NCI-H1092 (cell line): ENCODE measurements around the gene NCR2.
A peak's percentile ranks its signal among the peaks of the same experiment; 100 is the strongest.

ENCODE experiments used
- DNase-seq: peaks from one replicate; lab custom pipeline; 2025; lab: John Stamatoyannopoulos, UW

NCR2 gene

DNA sequence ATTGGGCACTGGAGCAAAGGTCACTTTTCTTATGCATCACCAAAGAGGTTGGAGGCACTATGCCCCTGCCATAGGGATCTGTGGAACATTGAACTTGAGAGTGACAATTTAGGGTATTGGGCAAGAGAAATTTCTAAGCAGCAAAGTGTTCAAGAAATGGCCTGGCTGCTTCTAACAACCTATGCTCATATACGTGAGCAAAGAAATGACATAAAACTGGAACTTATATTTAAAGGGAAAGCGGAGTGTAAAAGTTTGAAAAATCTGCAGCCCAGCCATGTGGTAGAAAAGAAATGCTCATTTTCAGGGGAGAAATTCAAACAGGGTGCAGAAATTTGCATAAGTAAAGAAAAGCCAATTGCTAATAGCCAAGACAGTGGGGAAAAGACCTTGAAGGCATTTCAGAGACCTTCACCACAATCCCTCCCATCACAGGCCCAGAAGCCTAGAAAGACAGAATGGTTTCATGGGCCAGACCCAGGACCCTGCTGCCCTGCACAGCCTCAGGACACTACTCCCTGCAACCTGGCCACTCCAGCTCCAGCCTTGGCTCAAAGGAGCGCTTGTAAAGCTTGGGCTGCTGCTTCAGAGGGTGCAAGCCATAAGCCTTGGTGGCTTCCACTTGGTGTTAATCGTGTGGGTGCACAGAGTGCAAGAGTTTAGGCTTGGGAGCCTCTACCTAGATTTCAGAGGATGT lies 24.4 kb downstream of the NCR2 start:
- DNase-seq, result no peak

DNA sequence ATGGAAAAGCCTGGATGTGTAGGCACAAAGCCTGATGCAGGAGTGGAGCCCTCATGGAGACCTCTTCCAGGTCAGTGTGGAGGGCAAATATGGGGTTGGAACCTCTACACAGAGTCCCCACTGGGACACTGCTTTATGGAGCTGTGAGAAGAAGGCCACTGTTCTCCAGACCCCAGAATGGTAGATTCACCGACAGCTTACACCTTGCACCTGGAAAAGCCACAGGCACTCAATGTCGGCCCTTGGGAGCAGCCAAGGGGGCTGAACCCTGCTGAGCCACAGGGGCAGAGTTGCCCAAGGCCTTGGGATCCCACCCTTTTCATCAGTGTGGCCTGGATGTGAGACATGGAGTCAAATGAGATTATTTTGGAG lies 24.9 kb downstream of the NCR2 start:
- DNase-seq, result no peak

DNA sequence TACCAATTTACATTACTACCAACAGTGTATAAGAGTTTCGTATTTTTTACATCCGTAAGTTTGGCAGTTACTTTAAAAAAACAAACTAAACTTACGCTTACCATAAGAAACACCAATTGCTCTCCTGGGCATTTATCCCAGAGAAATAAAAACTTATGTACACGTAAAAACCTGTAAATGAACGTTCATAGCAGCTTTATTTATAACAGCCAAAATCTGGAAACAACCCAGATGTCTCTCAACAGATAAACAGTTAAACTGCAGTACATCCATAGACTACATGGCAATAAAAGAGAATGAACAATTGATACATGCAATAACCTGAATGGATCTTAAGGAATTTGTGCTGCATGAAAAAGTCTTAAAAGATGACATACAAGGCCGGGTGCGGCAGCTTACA lies 30.7 kb downstream of the NCR2 start:
- DNase-seq, result no peak

GRCh38 chr6:41367061-41367460 lies 31.7 kb downstream of the NCR2 start:
- no peak for DNase-seq

DNA sequence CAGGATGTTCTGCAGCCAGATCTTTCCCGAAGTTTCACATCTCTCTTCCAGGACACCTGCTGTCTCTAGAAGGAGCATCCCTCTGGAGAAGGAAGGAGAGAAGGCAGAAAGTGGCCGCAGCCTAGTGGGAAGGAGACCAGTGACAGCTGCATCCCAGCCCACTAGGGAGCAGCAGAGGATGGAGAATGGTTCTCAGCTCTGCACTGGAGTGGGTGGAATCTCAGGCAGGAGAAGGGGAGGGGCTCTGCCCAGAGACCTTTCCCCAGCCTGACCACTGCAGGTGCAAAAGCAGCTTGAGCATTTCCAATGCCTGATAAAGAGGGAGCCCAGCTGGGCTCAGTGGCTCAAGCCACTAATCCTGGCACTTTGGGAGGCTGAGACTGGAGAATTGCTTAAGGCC lies 32.3 kb downstream of the NCR2 start:
- peak; percentile 69 for DNase-seq

- DNase-seq, result no peak
These were observed 35.2 kb downstream of the NCR2 start for GRCh38 chr6:41370488-41371111.

DNA sequence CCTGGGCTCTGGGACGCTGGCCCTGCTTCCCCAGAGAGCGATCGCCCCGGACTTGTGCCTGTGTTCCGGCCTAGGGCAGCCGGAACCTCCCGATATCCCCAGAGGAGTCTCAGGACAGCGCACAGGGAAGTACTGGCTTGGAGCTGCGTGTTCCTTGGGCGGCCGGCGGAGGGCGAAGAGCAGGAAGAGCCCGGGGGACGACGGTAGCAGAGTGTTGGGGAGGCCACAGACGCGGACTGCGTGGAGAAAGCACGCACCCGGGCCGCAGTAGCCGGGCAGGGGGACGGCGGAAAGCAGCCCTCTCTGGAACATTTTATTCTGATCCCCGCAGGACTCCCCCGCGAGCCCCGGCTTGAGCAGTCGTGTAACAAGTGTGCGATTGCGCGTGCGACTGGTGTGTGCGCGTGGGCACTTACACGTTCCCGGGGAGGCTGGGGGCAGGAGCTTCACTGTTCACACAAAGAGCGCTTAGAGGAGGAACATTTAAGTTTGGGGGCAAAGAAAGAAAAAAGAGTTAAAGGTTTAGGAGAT lies 36.1 kb downstream of the NCR2 start:
- no peak for DNase-seq

DNA sequence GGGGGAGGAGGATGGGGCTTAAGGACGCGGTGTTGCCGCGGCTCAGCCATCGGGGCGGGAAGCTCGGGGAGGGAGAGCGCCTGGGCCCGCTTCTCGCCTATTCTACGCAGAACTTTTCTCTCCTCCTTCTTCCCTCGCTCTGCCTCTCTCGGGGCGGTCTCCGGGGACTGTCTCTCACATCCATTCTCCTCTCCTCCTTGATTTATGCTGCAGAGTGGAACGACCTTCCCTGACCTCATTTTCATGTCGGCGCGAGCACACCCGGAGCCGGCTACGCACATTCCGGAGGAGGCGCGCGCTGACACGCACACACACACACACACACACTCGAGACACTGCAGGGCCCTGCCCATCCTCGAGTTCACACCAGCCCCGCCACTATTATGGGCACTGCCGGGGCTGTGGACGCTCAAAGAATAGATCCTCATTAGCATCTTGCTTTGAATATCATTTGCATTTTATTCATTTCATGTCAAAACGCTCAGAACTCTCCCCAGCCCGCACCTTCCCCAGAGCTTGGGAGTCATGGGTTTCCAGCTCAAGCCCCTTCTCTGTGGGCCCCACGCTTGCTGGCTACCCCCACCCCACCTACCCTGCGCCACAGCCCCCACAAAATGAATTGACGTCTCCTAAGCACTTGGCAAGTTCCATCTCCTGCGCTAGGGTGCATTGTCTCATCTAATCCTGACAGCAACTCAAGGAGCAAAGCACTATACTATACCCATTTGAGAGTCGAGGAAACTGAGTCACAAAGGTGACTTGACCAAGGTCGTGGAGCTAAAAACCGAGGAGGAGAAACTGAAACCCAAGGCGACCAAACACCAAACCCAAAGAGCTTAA lies 36.8 kb downstream of the NCR2 start:
- no peak for DNase-seq

- no peak for DNase-seq
These were observed 37.6 kb downstream of the NCR2 start for GRCh38 chr6:41372832-41373626.

GRCh38 chr6:41373627-41373918 lies 38.2 kb downstream of the NCR2 start:
- DNase-seq, result no peak

- DNase-seq, result no peak
These were observed 38.7 kb downstream of the NCR2 start for GRCh38 chr6:41373919-41374617.

GRCh38 chr6:41374618-41375590 lies 39.5 kb downstream of the NCR2 start:
- no peak for DNase-seq

- no peak for DNase-seq
These were observed 40.3 kb downstream of the NCR2 start for GRCh38 chr6:41375598-41376151.

DNA sequence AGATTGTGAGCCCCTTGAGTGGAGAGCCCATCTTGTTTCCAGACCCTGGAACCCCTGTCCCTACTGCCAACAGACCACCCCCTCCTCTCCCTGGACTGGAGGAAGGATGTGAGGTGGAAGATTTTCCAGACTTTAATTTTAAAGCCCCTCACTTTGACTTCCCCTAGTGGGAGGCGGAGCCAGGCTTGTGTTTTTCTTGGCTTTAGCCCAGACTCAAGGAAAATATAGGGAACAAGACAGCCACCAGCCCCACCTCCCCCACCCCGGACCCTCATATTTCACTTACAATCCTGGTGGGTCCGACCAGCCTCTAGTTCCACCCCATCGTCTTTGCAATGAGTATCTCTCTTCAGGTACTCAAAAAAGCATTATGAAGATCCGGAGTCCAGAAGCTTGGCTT lies 40.8 kb downstream of the NCR2 start:
- DNase-seq, result no peak

- DNase-seq, result no peak
These were observed 41.7 kb downstream of the NCR2 start for GRCh38 chr6:41377071-41377470.

GRCh38 chr6:41379306-41379705 lies 43.9 kb downstream of the NCR2 start:
- DNase-seq, result no peak

DNA sequence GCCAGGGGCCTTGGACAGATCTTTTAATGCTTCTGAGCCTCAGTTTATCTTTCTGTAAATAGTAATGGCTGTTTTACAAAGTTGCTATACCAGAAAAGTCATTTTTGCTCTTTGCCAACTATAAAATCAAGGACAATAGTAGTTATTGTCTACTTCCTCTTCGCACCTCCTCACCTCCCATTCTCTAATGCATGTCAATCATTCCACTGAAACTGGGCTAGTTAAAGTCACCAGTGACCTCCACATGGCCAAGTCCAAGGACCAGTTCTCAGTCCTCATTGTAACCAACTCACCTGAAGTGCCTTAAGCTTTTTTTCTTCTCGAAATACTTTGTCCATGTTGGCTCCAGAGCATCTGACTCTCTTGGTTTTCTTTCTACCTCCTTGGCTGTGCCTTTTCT lies 51.2 kb downstream of the NCR2 start:
- no peak for DNase-seq

- no peak for DNase-seq
These were observed 56.8 kb downstream of the NCR2 start for GRCh38 chr6:41392246-41392645.

GRCh38 chr6:41396335-41396734 lies 60.9 kb downstream of the NCR2 start:
- DNase-seq, result no peak

- DNase-seq, result no peak
These were observed 64.0 kb downstream of the NCR2 start for GRCh38 chr6:41399424-41399823.
